ENCODE results near the gene MAPKAPK2. TPM values are rescaled to one million over a fixed set of nuclear protein-coding genes. Genes with fewer than 3 reads are reported as not detected.

Gene MAPKAPK2
- total RNA-seq, 2 experiments from 2014 or later: 157 to 166 TPM

- Histone ChIP-seq H3K4me3 (ENCODE audit: low read length) (no peak overlapping the region), H3K27ac (ENCODE audit: low read depth in 1 of 2, low read length in 2 of 2) (no peak overlapping the region), H3K36me3 (ENCODE audit: insufficient read depth, low read length) (no peaks in the 10 kb centered on the region), H3K4me1 (ENCODE audit: insufficient read depth, low read length) (peaks cover 16% of the 10 kb centered on the region), H3K27me3 (ENCODE audit: control insufficient read depth in 1 of 2, insufficient read depth in 2 of 2, low read length in 2 of 2) (no peaks in the 10 kb centered on the region), H3K9me3 (ENCODE audit: control insufficient read depth in 1 of 2, insufficient read depth in 1 of 2, low read length in 2 of 2) (no peaks in the 10 kb centered on the region)
- H3K9me3 Mint-ChIP-seq: no peaks in the 10 kb centered on the region
- no peak for ATAC-seq (ENCODE audit: poor library complexity)
- ChIA-PET CTCF (no interaction called here), POLR2A (no interaction called here)
- TF ChIP-seq CTCF (IDR thresholded peaks at IDR 0.05): no peak
- DNase-seq: no peak
- H3K27me3 Mint-ChIP-seq: no peaks in the 10 kb centered on the region
- H3K4me3 Mint-ChIP-seq: no peak overlapping the region
- intact Hi-C loops (cut with DNase I, micrococcal nuclease): loop anchor here (5.0 kb wide), 2 partner anchors 37 to 173 kb away; partner anchors contain the start of gene RASSF5 (in 1 of the 2)
- no peak overlapping the region for H3K27ac Mint-ChIP-seq
- peaks cover 2% of the 10 kb centered on the region for H3K36me3 Mint-ChIP-seq (ENCODE audit: low read depth)
- H3K4me1 Mint-ChIP-seq (ENCODE audit: low read depth): peaks cover 9% of the 10 kb centered on the region
These were observed 4.4 kb upstream of the MAPKAPK2 start for GRCh38 chr1:206680279-206680678.

- no peak overlapping the region for H3K27ac Mint-ChIP-seq
- no peaks in the 10 kb centered on the region for H3K36me3 ChIP-seq (ENCODE audit: insufficient read depth, low read length)
- H3K9me3 Mint-ChIP-seq: no peaks in the 10 kb centered on the region
- intact Hi-C loops (cut with DNase I, micrococcal nuclease): loop anchor here (5.0 kb wide), 2 partner anchors 36 to 174 kb away; partner anchors contain the start of gene RASSF5 (in 1 of the 2)
- DNase-seq (no peak), ATAC-seq (ENCODE audit: poor library complexity) (no peak)
- no peaks in the 10 kb centered on the region for H3K9me3 ChIP-seq (ENCODE audit: control insufficient read depth in 1 of 2, insufficient read depth in 1 of 2, low read length in 2 of 2)
- peaks cover 12% of the 10 kb centered on the region for H3K4me1 Mint-ChIP-seq (ENCODE audit: low read depth)
- H3K4me3 Mint-ChIP-seq: no peak overlapping the region
- CTCF ChIA-PET: no interaction called here
- H3K27ac ChIP-seq (ENCODE audit: low read depth in 1 of 2, low read length in 2 of 2): no peak overlapping the region
- H3K27me3 Mint-ChIP-seq: no peaks in the 10 kb centered on the region
- no peaks in the 10 kb centered on the region for H3K27me3 ChIP-seq (ENCODE audit: control insufficient read depth in 1 of 2, insufficient read depth in 2 of 2, low read length in 2 of 2)
- POLR2A ChIA-PET: no interaction called here
- peaks cover 11% of the 10 kb centered on the region for H3K36me3 Mint-ChIP-seq (ENCODE audit: low read depth)
- no peak for TF ChIP-seq CTCF (IDR thresholded peaks at IDR 0.05)
- peaks cover 18% of the 10 kb centered on the region for H3K4me1 ChIP-seq (ENCODE audit: insufficient read depth, low read length)
- H3K4me3 ChIP-seq (ENCODE audit: low read length): no peak overlapping the region
These were observed 3.3 kb upstream of the MAPKAPK2 start for GRCh38 chr1:206681359-206681758.

- CTCF ChIA-PET: no interaction called here
- no peaks in the 10 kb centered on the region for H3K9me3 Mint-ChIP-seq
- no peaks in the 10 kb centered on the region for H3K27me3 Mint-ChIP-seq
- peaks cover 15% of the 10 kb centered on the region for H3K36me3 Mint-ChIP-seq (ENCODE audit: low read depth)
- no peaks in the 10 kb centered on the region for H3K36me3 ChIP-seq (ENCODE audit: insufficient read depth, low read length)
- peak overlapping the region; percentile 52 for H3K4me3 Mint-ChIP-seq
- no peak for DNase-seq
- no peak overlapping the region for H3K27ac ChIP-seq (ENCODE audit: low read depth in 1 of 2, low read length in 2 of 2)
- H3K27ac Mint-ChIP-seq: no peak overlapping the region
- no peak for ATAC-seq (ENCODE audit: poor library complexity)
- TF ChIP-seq CTCF (IDR thresholded peaks at IDR 0.05): no peak
- peaks cover 19% of the 10 kb centered on the region for H3K4me1 Mint-ChIP-seq (ENCODE audit: low read depth)
- no peaks in the 10 kb centered on the region for H3K27me3 ChIP-seq (ENCODE audit: control insufficient read depth in 1 of 2, insufficient read depth in 2 of 2, low read length in 2 of 2)
- POLR2A ChIA-PET: no interaction called here
- no peak overlapping the region for H3K4me3 ChIP-seq (ENCODE audit: low read length)
- H3K4me1 ChIP-seq (ENCODE audit: insufficient read depth, low read length): peaks cover 22% of the 10 kb centered on the region
- intact Hi-C loops (cut with DNase I, micrococcal nuclease): loop anchor here (2.0 to 5.0 kb wide), 3 partner anchors 35 to 175 kb away; partner anchors contain the start of gene RASSF5 (in 1 of the 2)
- no peaks in the 10 kb centered on the region for H3K9me3 ChIP-seq (ENCODE audit: control insufficient read depth in 1 of 2, insufficient read depth in 1 of 2, low read length in 2 of 2)
These were observed 2.6 kb upstream of the MAPKAPK2 start for GRCh38 chr1:206682111-206682510.

Measured in CD4-positive, alpha-beta T cell (primary cell).